Measurements from ENCODE around the gene AKAP11. TPM values are rescaled to one million over a fixed set of nuclear protein-coding genes. Genes with fewer than 3 reads are reported as not detected.
A peak's percentile ranks its signal among the peaks of the same experiment; 100 is the strongest.

Gene AKAP11
- total and polyA plus RNA-seq, 2 of the 8 experiments (the other 6 are each of a cell fraction or from before 2014, with no cell fraction given), result 4.5 to 21.9 TPM

GRCh38 chr13:42355491-42356183 lies 83.7 kb downstream of the AKAP11 start:
- WGBS, 2 experiments (ENCODE audit: extremely low coverage in 1 of 2, insufficient coverage in 1 of 2, insufficient read length in 1 of 2, insufficient replicate concordance in 2 of 2, low coverage in 1 of 2, low lambda C conversion rate in 2 of 2, missing lambda C conversion rate in 1 of 2), result 96% methylated on average over 6 of the region's 6 CpGs; no CpG with 5 or more reads in 1 of the 2 experiments
- H3K9me3 ChIP-seq (ENCODE audit: insufficient read depth in 2 of 2, low read depth in 1 of 2, low read length in 1 of 2), result no peaks in the 10 kb centered on the region

More at GRCh38 chr13:42355491-42356183, 83.7 kb downstream of the AKAP11 start:
- 0 out of 2 replicates have a peak overlapping the region, but pooled peaks have one; percentile 0 for H4K8ac ChIP-seq (ENCODE audit: extremely low read depth, insufficient read depth, low read length)
- POLR2A ChIA-PET (ENCODE audit: partially characterized antibody), result no interaction called here
- H4K5ac ChIP-seq (ENCODE audit: insufficient read length, low read depth, low read length), result no peak overlapping the region
- no peak overlapping the region; the same call in 1 of the 2 replicates for H2AFZ ChIP-seq (ENCODE audit: low read length)
- FAIRE-seq (no peak), DNase-seq (ENCODE audit: low read depth in 1 of 2, low spot score in 2 of 2) (no peak)
- no peaks in the 10 kb centered on the region for H3K36me3 ChIP-seq (ENCODE audit: control insufficient read depth in 2 of 4, insufficient read depth in 4 of 4, low read length in 3 of 4)
- H2AK5ac ChIP-seq (ENCODE audit: low read depth, low read length), result no peak overlapping the region
- no peaks in the 10 kb centered on the region for H3K79me1 ChIP-seq (ENCODE audit: low read depth, low read length)
- TF ChIP-seq KDM5A (IDR thresholded peaks at IDR 0.05; ENCODE audit: low read length), result no peak
- TF ChIP-seq TCF12 (IDR thresholded peaks at IDR 0.05; ENCODE audit: low read depth, low read length), result no peak
- TF ChIP-seq E2F6 (IDR thresholded peaks at IDR 0.05), result no peak
- H3K56ac ChIP-seq (replicated peaks; ENCODE audit: insufficient read length, low read depth, low read length), result no peak overlapping the region
- no peak overlapping the region for H3K4me3 ChIP-seq (ENCODE audit: extremely low read depth in 1 of 4, insufficient read depth in 2 of 4, low read depth in 3 of 4, low read length in 4 of 4)
- CTCF ChIA-PET (ENCODE audit: partially characterized antibody), result interaction anchor here (0.6 to 1.3 kb wide), 2 partner anchors 22 to 689 kb away, joined by 3 to 4 read pairs; no protein-coding TSS in a partner anchor
- no peak overlapping the region for H3K27ac ChIP-seq (ENCODE audit: low read depth, low read length)
- H3K4me1 ChIP-seq (replicated peaks in 1 of 4; ENCODE audit: control insufficient read depth in 3 of 4, insufficient read depth in 4 of 4, low read length in 3 of 4), result no peaks in the 10 kb centered on the region
- no peak overlapping the region for H3K18ac ChIP-seq (ENCODE audit: extremely low read depth, low read length)
- H2BK15ac ChIP-seq (ENCODE audit: low read length), result no peak overlapping the region
- H2BK120ac ChIP-seq (replicated peaks; ENCODE audit: low read depth, low read length), result no peak overlapping the region
- H3K14ac ChIP-seq (ENCODE audit: insufficient read length), result no peak overlapping the region
- H3K4ac ChIP-seq (replicated peaks; ENCODE audit: insufficient read length, low read depth, low read length), result no peak overlapping the region
- H3K27me3 ChIP-seq (replicated peaks in 1 of 4; ENCODE audit: control insufficient read depth in 3 of 4, extremely low read depth in 1 of 4, insufficient read depth in 3 of 4, low read length in 3 of 4), result no peaks in the 10 kb centered on the region
- H2BK12ac ChIP-seq (ENCODE audit: low read depth, low read length), result no peak overlapping the region
- H3K23ac ChIP-seq (ENCODE audit: insufficient read length), result no peak overlapping the region
- no peak overlapping the region for H2BK5ac ChIP-seq (ENCODE audit: low read depth, low read length)
- H4K20me1 ChIP-seq (replicated peaks in 1 of 2; ENCODE audit: control insufficient read depth in 1 of 2, insufficient read depth in 2 of 2, low read length in 2 of 2), result no peaks in the 10 kb centered on the region
- H3K23me2 ChIP-seq (ENCODE audit: low read depth, low read length), result no peaks in the 10 kb centered on the region
- no peak overlapping the region for H4K91ac ChIP-seq (replicated peaks; ENCODE audit: insufficient read length, low read length)
- H2BK20ac ChIP-seq (ENCODE audit: low read length), result no peak overlapping the region
- no peak overlapping the region for H3K4me2 ChIP-seq (ENCODE audit: insufficient read depth in 1 of 2, low read depth in 2 of 2, low read length in 2 of 2)
- H3K9ac ChIP-seq (replicated peaks in 1 of 4; ENCODE audit: extremely low read depth in 1 of 4, low read depth in 3 of 4, low read length in 3 of 4), result no peak overlapping the region
- H3K79me2 ChIP-seq (ENCODE audit: control insufficient read depth in 1 of 2, insufficient read depth in 2 of 2, low read length in 2 of 2), result no peaks in the 10 kb centered on the region
